K562 (cell line): ENCODE data around the gene PRDM12. TPM values are rescaled to one million over a fixed set of nuclear protein-coding genes. Genes with fewer than 3 reads are reported as not detected.

ENCODE experiments used
- CBFA2T3 ChIP-seq: fragments of 450-650 bp; IDR thresholded peaks from 2 replicates; pipeline ENCODE4 v1.6.1; 2017
- CREBBP ChIP-seq: IDR thresholded peaks from one replicate; pipeline ENCODE4 v1.6.1; 2012; ENCODE audit warnings: low read depth, mild to moderate bottlenecking, control low read depth, inconsistent platforms, low read length
- EWSR1 ChIP-seq: fragments of 450-650 bp; IDR thresholded peaks from 2 replicates; pipeline ENCODE4 v1.6.1; 2018; ENCODE audit warnings: borderline replicate concordance, mild to moderate bottlenecking, low read depth, moderate library complexity; ENCODE audit not compliant: partially characterized antibody
- FIP1L1 ChIP-seq: fragments of 200-400 bp; formaldehyde crosslinking; IDR thresholded peaks from 2 replicates; pipeline ENCODE4 v1.6.1; 2018; ENCODE audit warnings: mild to moderate bottlenecking, low read depth, low read length; ENCODE audit not compliant: poor library complexity, severe bottlenecking
- JUNB ChIP-seq: fragments of 450-650 bp; formaldehyde crosslinking; conservative IDR thresholded peaks from 2 replicates; pipeline ENCODE4 v1.4.0; 2020; ENCODE audit warnings: mild to moderate bottlenecking
- MAFG ChIP-seq: fragments of 450-650 bp; conservative IDR thresholded peaks from 2 replicates; pipeline ENCODE4 v1.6.1; 2016; ENCODE audit warnings: missing genetic modification characterization, missing compliant biosample characterization
- NFE2L1 ChIP-seq: fragments of 450-650 bp; IDR thresholded peaks from 2 replicates; pipeline ENCODE4 v1.6.1; 2016; ENCODE audit warnings: missing genetic modification characterization, low read depth, mild to moderate bottlenecking, missing compliant biosample characterization, moderate library complexity, borderline replicate concordance
- NR2F6 ChIP-seq: fragments of 450-650 bp; formaldehyde crosslinking; IDR thresholded peaks from 2 replicates; pipeline ENCODE4 v1.4.0; 2020; ENCODE audit warnings: mild to moderate bottlenecking
- NUFIP1 ChIP-seq: fragments of 450-650 bp; IDR thresholded peaks from 2 replicates; pipeline ENCODE4 v1.6.1; 2018; ENCODE audit not compliant: partially characterized antibody
- RAD21 ChIP-seq, 2 experiments: fragments of 250-450 bp in 1 of 2; fragments of 450-650 bp in 1 of 2; sonication (Bioruptor Pico) in 1 of 2; formaldehyde crosslinking in 1 of 2; IDR thresholded peaks in 1 of 2; conservative IDR thresholded peaks in 1 of 2; 2 replicates each; pipeline versions ENCODE4 v1.4.0 to v1.8.0; 2020 to 2022; ENCODE audit warnings: mild to moderate bottlenecking in 2 of 2, moderate library complexity in 1 of 2
- RBFOX2 ChIP-seq: fragments of 200-400 bp; formaldehyde crosslinking; IDR thresholded peaks from 2 replicates; pipeline ENCODE4 v1.6.1; 2017; ENCODE audit warnings: low read depth, mild to moderate bottlenecking, low read length, moderate library complexity
- RFX1 ChIP-seq: fragments of 450-650 bp; IDR thresholded peaks from 2 replicates; pipeline ENCODE4 v1.6.1; 2016; ENCODE audit warnings: mild to moderate bottlenecking, moderate library complexity
- TCF7L2 ChIP-seq: fragments of 150-350 bp; IDR thresholded peaks from 2 replicates; pipeline ENCODE4 v1.6.1; 2016; ENCODE audit warnings: low read depth, mild to moderate bottlenecking, low read length, moderate library complexity
- TEAD2 ChIP-seq: fragments of 450-650 bp; IDR thresholded peaks from 2 replicates; pipeline ENCODE4 v1.6.1; 2016; ENCODE audit warnings: missing genetic modification characterization, control low read depth, missing compliant biosample characterization
- ZBTB2 ChIP-seq: fragments of 450-650 bp; IDR thresholded peaks from 2 replicates; pipeline ENCODE4 v1.6.1; 2016; ENCODE audit warnings: antibody characterized with exemption
- ZC3H11A ChIP-seq: IDR thresholded peaks from 2 replicates; pipeline ENCODE4 v1.6.1; 2012; ENCODE audit warnings: low read depth, low read length, improper control_type of control experiment
- ZFP1 ChIP-seq: fragments of 450-650 bp; formaldehyde crosslinking; IDR thresholded peaks from 2 replicates; pipeline ENCODE4 v1.4.0; 2020; ENCODE audit warnings: mild to moderate bottlenecking, mixed read lengths
- ZKSCAN1 ChIP-seq: fragments of 150-350 bp; IDR thresholded peaks from 2 replicates; pipeline ENCODE4 v1.6.1; 2016; ENCODE audit warnings: low read depth, low read length
- ZNF395 ChIP-seq: fragments of 200-800 bp; sonication (Bioruptor generic); IDR thresholded peaks from 2 replicates; pipeline ENCODE4 v1.6.1; 2017; ENCODE audit warnings: missing genetic modification characterization, missing compliant biosample characterization
- polyA plus RNA-seq, 8 experiments: library from polyadenylated mRNA; depleted of rRNA in 4 of 8; stranded (reverse) in 5 of 8; unstranded in 3 of 8; fragments of >200 nt; fragmentation: Nextera tagmentation in 2 of 8; fragmentation: Illumina TruSeq in 1 of 8; extraction: Ambion mirVana in 2 of 8; extraction: Trizol in 1 of 8; gene quantifications; 2 replicates each; pipeline versions ENCODE4 v1.2.1 to v1.2.3, GENCODE V29; 2011 to 2014; ENCODE audit warnings: inconsistent platforms in 1 of 8, missing spikeins in 1 of 8
- total RNA-seq, 7 experiments: library from RNA; depleted of rRNA in 6 of 7; stranded (reverse); fragments of >200 nt in 6 of 7; fragmentation: Illumina TruSeq in 2 of 7; extraction: Trizol in 2 of 7; gene quantifications; 2 replicates each; pipeline versions ENCODE4 v1.2.1 to v1.2.3, GENCODE V29; 2011 to 2021; ENCODE audit warnings: low replicate concordance in 1 of 7
- TF ChIP-seq, protein P1 (sequence below): IDR thresholded peaks from 2 replicates; pipeline ENCODE4 v1.6.1; 2012; ENCODE audit warnings: low read depth, low read length, improper control_type of control experiment, borderline replicate concordance
- TF ChIP-seq, protein P2 (sequence below): sonication (generic); formaldehyde crosslinking; IDR thresholded peaks from 2 replicates; pipeline ENCODE4 v1.8.0; 2022; ENCODE audit warnings: mild to moderate bottlenecking, missing genetic modification reagents
- TF ChIP-seq, protein P3 (sequence below): fragments of 250-450 bp; sonication (Bioruptor Pico); IDR thresholded peaks from 2 replicates; pipeline ENCODE4 v1.4.0; 2020; ENCODE audit warnings: mild to moderate bottlenecking, moderate library complexity

The PRDM12 gene
- total and polyA plus RNA-seq, 9 of the 15 experiments (the other 6 are each of a cell fraction or from before 2014, with no cell fraction given): 0.04 to 0.22 (median 0.07) TPM; not detected in 3

- TF ChIP-seq ZBTB2 (peak; percentile 94), MAFG (no peak), ZC3H11A (no peak), NUFIP1 (no peak), TEAD2 (no peak), ZNF395 (CRISPR knock-in tag) (no peak), RFX1 (no peak), ZFP1 (CRISPR knock-in tag) (no peak), ZKSCAN1 (no peak), JUNB (CRISPR knock-in tag) (no peak), RAD21 (CRISPR knock-in tag; conservative IDR thresholded peaks at IDR 0.05 in 1 of 2, IDR thresholded peaks at IDR 0.05 in 1 of 2) (no peak), FIP1L1 (no peak), CBFA2T3 (no peak), RBFOX2 (peak; percentile 90), TCF7L2 (no peak), EWSR1 (no peak), CREBBP (no peak), NFE2L1 (tag) (no peak), NR2F6 (CRISPR knock-in tag) (no peak)
- TF ChIP-seq, protein P1, sequence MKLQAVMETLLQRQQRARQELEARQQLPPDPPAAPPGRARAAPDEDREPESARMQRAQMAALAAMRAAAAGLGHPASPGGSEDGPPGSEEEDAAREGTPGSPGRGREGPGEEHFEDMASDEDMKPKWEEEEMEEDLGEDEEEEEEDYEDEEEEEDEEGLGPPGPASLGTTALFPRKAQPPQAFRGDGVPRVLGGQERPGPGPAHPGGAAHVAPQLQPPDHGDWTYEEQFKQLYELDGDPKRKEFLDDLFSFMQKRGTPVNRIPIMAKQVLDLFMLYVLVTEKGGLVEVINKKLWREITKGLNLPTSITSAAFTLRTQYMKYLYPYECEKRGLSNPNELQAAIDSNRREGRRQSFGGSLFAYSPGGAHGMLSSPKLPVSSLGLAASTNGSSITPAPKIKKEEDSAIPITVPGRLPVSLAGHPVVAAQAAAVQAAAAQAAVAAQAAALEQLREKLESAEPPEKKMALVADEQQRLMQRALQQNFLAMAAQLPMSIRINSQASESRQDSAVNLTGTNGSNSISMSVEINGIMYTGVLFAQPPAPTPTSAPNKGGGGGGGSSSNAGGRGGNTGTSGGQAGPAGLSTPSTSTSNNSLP: no peak
- TF ChIP-seq, protein P2, sequence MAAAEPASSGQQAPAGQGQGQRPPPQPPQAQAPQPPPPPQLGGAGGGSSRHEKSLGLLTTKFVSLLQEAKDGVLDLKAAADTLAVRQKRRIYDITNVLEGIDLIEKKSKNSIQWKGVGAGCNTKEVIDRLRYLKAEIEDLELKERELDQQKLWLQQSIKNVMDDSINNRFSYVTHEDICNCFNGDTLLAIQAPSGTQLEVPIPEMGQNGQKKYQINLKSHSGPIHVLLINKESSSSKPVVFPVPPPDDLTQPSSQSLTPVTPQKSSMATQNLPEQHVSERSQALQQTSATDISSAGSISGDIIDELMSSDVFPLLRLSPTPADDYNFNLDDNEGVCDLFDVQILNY: peak; percentile 79; the same call in 1 of the 2 replicates
- TF ChIP-seq, protein P3, sequence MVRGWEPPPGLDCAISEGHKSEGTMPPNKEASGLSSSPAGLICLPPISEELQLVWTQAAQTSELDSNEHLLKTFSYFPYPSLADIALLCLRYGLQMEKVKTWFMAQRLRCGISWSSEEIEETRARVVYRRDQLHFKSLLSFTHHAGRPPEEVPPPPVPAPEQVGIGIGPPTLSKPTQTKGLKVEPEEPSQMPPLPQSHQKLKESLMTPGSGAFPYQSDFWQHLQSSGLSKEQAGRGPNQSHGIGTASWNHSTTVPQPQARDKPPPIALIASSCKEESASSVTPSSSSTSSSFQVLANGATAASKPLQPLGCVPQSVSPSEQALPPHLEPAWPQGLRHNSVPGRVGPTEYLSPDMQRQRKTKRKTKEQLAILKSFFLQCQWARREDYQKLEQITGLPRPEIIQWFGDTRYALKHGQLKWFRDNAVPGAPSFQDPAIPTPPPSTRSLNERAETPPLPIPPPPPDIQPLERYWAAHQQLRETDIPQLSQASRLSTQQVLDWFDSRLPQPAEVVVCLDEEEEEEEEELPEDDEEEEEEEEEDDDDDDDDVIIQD (CRISPR knock-in tag): no peak
These were observed 29.2 kb downstream of the PRDM12 start, which contains the start of gene EXOSC2 (continued) for GRCh38 chr9:130693426-130694191.
